ENCODE results near the gene ANKS6. TPM values are rescaled to one million over a fixed set of nuclear protein-coding genes. Genes with fewer than 3 reads are reported as not detected.
A peak's percentile ranks its signal among the peaks of the same experiment; 100 is the strongest.

The ANKS6 gene
- total and polyA plus RNA-seq, 9 of the 15 experiments (the other 6 are each of a cell fraction or from before 2014, with no cell fraction given) = 9.9 to 74.5 (median 36.9) TPM

GRCh38 chr9:98833090-98833956 is 37.0 kb upstream of the ANKS6 start (continued):
- no peak for TF ChIP-seq KAT8 (IDR thresholded peaks at IDR 0.05; ENCODE audit: low read depth)
- TF ChIP-seq ZNF354B (CRISPR knock-in tag; IDR thresholded peaks at IDR 0.05) = 0 out of 2 replicates have a peak, but pooled peaks have one; percentile 32
- TF ChIP-seq GTF2F1 (IDR thresholded peaks at IDR 0.05; ENCODE audit: low read depth, low read length) = 0 out of 2 replicates have a peak, but pooled peaks have one; percentile 23
- no peak for TF ChIP-seq XRCC4 (IDR thresholded peaks at IDR 0.05; ENCODE audit: extremely low read depth, insufficient read depth, insufficient read length)
- no peak for TF ChIP-seq PHB (CRISPR knock-in tag; IDR thresholded peaks at IDR 0.05)
- peak; percentile 80 to 91 for TF ChIP-seq MNT (conservative IDR thresholded peaks at IDR 0.05)
- TF ChIP-seq HNRNPUL1 (IDR thresholded peaks at IDR 0.05; ENCODE audit: low read length) = no peak
- no peak for TF ChIP-seq STAG1 (CRISPR knock-in tag; IDR thresholded peaks at IDR 0.05; ENCODE audit: borderline replicate concordance)
- TF ChIP-seq SMAD2 (IDR thresholded peaks at IDR 0.05; ENCODE audit: low read depth, low read length) = no peak
- no peak for TF ChIP-seq SMARCB1 (IDR thresholded peaks at IDR 0.05; ENCODE audit: insufficient read length, low read depth)
- no peak; the same call in 1 of the 2 replicates for TF ChIP-seq ZNF140 (CRISPR knock-in tag; IDR thresholded peaks at IDR 0.05)
- no peak for TF ChIP-seq ZNF778 (CRISPR knock-in tag; IDR thresholded peaks at IDR 0.05)
- TF ChIP-seq MAZ (CRISPR knock-in tag; conservative IDR thresholded peaks at IDR 0.05 in 1 of 2, IDR thresholded peaks at IDR 0.05 in 1 of 2) = peak; percentile 58 to 82; a peak in 2 of 4 replicates
- TF ChIP-seq SETDB1 (IDR thresholded peaks at IDR 0.05; ENCODE audit: low read length) = no peak
- no peak for TF ChIP-seq FOXJ3 (CRISPR knock-in tag; IDR thresholded peaks at IDR 0.05)
- TF ChIP-seq ZBTB12 (CRISPR knock-in tag; IDR thresholded peaks at IDR 0.05) = peak; percentile 52; the same call in 1 of the 2 replicates
- no peak for TF ChIP-seq PTBP1 (IDR thresholded peaks at IDR 0.05; ENCODE audit: low read depth, low read length)
- TF ChIP-seq CREB3L1 (IDR thresholded peaks at IDR 0.05; ENCODE audit: borderline replicate concordance, low read depth) = peak; percentile 41; the same call in 1 of the 2 replicates
- no peak for TF ChIP-seq GMEB1 (CRISPR knock-in tag; IDR thresholded peaks at IDR 0.05)
- TF ChIP-seq ZNF174 (CRISPR knock-in tag; IDR thresholded peaks at IDR 0.05) = no peak
- TF ChIP-seq C11orf30 (IDR thresholded peaks at IDR 0.05; ENCODE audit: low read depth) = no peak
- no peak for TF ChIP-seq MCM2 (IDR thresholded peaks at IDR 0.05; ENCODE audit: low read depth)
- TF ChIP-seq MAFK (IDR thresholded peaks at IDR 0.05; ENCODE audit: low read length) = no peak
- TF ChIP-seq CBX3 (IDR thresholded peaks at IDR 0.05; ENCODE audit: borderline replicate concordance in 1 of 2, low read length in 2 of 2) = peak in 1 of 2 experiments; percentile 46; a peak in 1 of 3 replicates

Measured in K562 (cell line).